Midbrain (tissue), 1 donor: ENCODE data around the gene DAND5.

Source experiments
- DNase-seq: peaks from one replicate; lab custom pipeline; 2025; lab: John Stamatoyannopoulos, UW

The DAND5 gene

DNA sequence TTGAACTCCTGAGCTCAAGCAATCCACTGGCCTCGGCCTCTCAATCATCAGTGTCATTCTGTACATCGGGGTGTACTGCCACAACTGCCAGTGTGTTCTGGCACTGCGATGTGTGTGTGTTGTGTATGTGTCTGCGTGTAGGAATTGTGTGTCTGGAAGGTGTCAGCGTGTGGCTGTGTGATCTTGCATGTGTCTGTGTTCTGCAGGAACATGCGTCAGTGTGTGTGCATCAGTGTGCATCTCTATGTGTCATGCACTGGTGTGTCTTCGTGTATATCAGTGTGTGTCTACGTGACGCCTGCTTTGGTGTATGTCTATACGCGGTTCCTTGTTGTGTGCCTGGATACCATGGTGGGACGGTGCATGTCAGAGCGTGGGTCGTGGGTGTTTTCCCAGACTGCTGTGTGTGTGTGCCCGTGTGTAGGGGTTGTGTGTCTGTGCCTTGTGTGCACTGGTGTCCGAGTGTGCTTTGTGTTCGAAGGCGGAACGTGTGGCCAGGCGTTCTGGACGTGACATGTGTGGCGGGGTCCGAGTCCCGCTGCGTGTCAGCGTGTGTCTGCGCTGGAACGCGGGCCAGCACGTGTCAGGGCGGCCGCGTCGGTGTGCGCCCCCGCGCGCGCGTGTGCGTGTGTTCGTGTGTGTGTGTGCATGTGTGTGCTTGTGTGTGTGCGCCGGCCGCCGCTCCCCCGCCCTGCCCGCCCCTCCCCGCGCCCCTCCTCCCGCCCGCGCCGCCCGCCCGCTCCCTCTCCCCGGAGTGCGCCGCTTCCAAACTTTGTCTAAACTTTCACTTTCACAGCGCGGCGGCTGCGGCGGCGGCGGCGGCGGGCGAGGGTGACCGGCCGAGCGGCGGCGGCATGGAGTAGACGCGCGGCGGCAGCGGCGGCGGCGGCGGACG is 25.6 kb downstream of the DAND5 start, which contains the start of gene NFIX:
NFIX (plus strand) TSS at position 775 of the 895 bp plus-strand sequence. CDS start 363 bp downstream, outside the sequence.
- no peak for DNase-seq

DNA sequence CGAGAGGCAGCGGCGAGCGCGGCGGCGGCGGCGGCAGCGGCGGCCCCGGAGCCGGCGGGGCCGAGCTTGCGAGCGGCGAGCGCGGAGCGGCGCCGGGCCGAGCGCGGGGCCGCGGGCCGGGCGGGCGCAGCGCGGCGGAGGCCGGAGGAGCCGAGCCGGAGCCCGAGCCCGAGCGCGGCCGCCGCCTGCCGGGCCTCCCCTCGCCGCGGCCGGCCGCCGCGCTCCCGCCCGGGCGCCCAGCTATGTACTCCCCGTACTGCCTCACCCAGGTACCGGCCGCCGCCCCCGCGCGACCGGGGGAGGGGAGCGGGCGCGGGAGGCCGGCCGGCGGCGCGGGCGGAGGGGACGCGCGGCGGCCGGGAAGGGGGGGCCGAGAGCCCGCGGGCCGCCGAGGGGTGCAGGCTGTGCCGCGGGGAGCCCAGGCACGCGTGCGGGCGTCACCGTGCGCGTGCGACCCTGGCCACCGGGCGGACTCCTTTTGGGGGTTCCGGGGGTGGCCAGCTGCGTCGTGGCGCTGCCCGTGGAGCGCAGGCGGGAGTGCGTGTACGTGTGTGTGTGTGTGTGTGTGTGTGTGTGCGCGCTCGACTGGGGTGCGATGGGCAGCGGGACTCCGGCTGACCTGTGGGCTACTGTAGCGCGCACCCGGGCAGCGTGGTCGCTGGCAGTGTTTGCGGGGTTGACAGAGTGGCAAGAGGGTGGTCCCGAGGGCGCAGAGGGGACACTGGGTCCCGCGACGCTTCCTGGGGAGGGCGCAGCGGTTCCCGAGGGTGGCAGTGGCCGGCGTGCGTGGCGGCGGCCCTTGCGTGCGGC is 26.4 kb downstream of the DAND5 start:
- DNase-seq: no peak

DNA sequence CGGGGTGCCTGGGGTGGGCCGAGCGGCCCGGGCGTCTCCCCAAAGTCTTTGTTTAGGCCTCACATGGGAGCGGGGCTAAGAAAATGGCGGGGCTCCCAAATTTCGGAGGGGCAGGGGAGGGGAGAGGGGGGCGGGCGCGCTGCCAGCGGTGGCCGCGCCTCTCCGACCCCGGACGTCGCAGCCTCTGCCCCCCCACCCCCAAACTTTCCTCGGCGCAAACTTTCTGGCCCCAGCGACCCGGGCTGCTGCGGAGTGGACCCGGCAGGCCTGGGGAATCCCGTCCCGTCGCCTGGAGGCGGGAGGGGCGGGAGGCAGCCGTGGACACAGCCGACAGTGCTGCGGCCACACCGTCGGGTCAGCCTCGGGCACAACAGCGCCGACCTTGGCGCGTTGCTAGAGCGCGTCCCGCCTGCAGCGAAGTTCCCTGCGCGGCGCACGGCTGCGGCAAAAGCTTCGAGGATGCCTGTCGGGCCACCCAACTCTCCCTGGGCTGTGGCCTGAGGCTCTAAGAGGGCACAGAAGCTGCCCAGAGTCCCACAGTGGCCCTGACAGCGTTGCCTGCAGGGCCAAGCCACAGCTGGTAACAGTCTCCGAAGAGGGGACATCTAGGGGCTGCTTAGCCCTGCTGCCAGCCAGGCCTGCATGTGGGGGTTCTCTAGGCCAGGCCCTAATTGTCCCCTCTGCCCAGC is 27.2 kb downstream of the DAND5 start:
- DNase-seq: no peak

DNA sequence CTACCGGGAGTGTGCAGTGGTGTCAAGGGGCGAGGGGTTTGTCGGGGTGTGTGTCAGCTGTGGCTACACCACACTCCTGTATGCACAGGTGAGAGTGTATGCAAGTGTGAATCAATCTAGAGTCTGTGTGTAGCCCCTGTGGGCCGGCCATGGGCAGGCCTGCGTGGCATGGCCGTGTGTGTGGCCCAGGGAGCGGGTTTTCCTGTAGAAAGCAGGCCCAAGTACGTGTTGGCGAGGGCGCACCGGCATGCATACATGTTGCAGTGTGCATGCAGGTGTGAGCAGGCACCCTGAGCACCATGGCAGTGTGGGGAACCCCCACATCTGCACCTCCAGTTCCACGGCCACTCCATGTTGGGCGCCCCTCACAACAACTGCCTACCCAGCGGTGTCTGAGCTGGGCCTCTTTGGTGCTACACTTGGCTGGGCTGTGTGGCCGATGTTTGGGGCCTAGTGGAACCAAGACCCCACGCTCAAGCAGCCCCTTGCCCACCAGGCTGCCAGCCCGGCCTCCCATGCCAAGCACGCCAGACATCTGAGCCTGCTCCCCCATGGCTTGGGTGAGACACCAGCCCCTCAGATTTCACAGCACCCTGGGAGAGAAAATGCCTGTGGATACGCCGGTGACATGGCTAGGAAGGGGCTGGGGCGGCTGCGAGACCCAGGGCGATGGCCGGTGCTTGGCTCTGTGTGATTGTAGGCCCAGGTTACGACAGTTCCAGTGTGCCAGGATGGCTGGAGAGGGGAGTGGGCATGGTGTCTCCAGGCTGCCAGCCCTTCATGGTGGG is 28.0 kb downstream of the DAND5 start:
- DNase-seq: no peak

DNA sequence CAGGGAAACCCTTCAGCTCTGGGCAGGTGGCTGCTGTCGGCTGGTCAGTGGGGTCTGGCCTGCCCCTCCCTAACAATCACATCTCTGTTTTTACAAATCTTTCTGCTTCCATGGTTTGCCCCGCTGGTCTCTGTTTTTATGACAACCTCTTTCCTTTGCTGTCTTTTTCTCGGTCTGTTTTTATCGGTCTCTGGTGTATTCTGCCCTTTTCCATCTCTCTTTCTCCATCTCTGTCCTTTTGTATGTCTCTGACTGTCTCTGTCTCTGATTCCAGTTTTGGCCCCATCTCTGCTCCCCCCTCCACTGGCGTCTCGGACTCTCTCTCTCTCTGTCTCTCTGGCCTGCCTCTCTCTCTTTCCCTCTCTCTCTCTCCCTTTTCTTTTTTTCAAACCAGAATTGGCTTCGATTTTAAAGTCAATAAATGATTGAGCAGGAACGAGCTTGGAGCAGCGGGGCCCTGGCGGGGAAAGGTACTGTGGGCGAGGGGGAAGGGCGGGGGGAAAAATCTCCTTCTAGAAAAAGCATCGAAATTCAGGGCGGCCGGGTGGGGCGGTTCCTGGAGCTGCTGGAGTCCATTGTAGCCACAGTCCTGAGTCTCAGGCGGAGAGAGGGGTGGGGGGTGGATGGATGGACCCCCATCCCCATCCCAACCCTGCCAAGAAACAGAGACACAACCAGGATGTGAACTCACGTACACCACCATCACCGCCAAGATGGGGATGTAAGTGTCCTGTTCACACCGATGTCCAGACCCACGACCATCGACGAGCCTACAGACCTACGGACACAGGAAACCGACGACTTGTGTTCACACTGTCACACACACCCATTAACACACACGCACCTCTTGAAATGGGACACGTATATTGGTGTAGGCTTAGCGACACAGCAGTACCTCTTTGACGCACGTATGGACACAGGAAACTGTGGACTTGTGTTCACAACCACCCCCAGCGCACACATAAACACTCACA is 28.9 kb downstream of the DAND5 start:
- no peak for DNase-seq

DNA sequence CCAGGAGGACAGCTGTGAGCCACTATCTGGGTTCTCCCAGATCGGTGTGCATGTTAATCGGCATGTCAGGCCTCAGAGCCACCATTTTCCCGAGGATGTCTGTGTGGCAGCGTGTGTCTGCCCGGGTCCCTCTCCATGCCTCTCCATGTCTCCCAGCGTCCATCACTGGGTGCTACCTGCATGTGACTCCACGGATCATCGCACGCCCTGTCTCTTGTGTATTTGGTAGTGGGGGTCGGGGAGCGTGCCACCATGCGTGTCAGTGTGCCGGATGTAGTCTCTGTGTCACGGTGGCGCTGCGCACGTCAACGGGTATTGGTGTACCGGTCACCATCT is 31.8 kb downstream of the DAND5 start:
- DNase-seq: no peak

DNA sequence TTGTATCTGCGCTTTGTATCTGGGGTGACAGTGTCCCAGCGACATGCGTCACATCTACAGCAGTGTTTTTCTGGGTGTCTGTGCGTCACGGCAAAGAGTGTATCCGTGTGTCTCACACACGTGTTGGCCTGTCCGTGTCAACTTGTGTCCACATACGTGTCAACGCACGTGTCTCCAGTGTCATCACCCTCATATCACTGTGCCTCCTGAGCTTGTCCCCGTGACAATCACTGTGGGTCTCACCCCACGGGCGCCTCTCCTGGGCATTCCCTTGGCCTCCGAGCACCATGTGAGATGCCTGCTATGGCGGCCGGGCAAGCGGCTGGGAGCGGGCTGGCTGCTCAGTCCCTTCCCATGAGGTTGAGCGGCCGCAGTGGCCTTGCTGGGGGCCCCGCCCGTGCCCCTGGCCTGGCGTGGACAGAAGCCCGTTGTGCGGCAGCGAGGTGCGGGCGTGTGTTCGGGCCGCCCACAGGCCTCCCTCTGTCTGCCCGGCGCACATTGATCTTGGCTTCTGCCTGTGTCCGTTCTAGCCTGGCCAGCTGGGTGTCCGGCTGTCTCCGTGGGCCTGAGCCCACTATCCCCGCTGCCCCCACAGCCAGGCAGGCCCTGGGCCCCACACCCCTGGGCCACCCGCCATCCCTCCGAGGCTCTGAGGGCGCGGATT is 32.3 kb downstream of the DAND5 start:
- peak; percentile 89 for DNase-seq

DNA sequence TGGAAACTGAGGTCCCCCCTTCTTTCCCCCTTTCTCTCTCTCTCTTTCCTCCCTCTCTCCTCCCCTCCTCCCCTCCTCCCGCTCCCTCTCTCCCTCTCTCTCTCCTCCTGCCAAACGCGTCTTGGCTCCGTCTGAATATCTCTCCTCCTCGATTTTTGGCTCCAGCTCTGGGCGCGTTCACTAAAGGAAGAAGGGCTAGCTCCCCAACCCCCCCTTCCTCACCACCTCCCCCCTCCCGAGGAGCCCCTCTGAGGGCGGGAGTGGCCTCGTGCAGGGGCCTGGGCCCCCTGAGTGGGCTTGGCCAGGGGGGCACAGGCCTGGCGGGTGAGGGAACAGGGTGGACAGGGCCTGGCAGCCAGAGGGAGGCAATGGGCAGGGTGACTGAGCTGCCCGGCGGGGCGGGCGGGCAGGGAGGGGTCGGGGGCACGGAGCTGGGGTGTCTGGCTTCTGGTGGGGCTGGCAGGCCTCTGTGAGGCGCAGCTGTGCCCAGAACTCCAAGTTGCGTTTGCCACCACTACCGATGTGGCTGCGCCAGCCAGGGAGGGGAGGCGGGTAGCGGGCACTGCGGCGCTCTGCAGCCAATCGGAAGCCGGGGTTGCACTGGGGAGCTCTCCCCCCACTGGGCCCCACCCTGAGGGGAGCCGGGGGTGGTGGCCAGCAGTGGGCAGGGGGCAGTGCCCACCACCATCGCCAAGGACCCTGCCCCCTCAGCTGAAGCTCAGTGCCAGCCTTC is 33.0 kb downstream of the DAND5 start:
- peak; percentile 92 for DNase-seq

DNA sequence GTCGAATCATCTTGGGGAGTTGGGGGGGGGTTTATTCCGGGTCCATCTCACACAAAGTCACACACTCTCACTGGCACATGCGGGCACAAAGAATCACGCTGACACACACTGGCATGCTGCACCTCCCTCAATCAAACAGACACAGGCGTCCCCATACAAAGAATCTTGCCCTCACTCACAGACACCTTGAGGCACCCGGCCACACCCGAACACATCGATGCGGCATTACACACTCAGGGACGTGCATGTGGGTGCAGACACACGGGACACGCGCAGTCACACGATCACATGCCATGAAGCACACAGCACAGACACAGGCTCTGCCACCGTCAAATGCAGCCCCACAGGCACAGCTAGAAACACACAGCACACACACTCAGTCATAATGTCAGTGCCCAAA is 33.7 kb downstream of the DAND5 start:
- DNase-seq: no peak

DNA sequence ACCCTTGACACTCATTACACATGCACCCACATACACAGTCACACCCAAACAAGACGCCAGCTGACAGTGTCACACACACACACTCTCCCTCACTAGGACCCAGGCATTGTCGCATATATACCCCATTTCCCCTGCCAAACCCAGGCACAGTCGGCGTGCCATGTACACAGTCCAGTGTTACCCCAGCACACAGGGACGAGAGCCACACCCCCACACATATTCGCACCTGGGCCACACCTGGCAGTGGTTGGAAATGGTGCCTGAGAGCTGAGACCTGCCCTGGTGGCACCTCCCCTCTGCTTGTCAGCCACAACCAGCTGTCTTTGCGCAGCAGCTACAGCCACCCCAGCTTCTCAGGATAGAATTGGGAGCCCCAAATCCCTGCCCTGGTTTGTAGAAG is 34.9 kb downstream of the DAND5 start:
- DNase-seq: no peak

DNA sequence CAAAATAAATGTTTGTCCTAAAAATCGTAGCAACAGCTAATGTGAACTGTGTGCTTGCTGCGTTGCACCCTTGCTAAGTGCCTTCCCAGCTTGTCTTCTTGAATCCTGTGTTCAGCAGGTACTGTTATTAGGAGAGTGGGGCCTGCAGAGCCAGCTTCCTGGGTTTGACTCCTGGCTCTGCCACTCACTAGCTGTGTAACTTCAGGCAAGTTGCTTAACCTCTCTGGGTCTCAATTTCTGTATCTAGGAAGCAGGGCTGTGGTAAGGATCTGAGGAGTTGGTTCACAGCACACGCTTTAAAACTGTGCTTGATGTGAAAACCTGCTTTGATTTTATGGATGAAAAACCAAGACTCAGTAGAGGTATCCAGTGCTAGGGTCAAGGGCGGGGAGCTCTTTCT is 35.9 kb downstream of the DAND5 start:
- DNase-seq: no peak

DNA sequence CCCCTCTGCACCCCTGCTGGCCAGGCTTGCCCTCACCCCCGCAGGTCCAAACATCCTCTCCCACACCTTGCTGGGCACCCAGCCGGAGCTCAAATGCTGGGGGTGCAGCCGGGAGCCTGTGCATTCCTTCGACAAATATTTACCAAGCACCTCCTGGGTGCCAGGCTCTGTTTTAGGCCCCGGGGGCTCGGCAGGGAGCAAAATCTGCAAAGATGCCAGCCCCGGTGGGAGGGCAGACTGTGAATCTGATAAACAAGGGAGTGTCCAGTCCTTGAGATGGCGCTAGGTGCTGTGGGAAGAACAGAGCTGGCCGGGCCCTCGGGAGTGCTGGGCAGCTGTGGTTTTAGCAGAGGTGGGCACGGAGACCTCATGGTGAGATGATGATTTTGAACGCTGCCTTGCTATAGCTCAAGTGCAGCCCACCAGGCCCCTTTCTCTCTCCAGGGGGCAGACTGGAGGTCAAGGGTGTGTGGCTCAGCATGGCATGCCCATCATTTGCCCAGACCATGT is 36.5 kb downstream of the DAND5 start:
- no peak for DNase-seq

DNA sequence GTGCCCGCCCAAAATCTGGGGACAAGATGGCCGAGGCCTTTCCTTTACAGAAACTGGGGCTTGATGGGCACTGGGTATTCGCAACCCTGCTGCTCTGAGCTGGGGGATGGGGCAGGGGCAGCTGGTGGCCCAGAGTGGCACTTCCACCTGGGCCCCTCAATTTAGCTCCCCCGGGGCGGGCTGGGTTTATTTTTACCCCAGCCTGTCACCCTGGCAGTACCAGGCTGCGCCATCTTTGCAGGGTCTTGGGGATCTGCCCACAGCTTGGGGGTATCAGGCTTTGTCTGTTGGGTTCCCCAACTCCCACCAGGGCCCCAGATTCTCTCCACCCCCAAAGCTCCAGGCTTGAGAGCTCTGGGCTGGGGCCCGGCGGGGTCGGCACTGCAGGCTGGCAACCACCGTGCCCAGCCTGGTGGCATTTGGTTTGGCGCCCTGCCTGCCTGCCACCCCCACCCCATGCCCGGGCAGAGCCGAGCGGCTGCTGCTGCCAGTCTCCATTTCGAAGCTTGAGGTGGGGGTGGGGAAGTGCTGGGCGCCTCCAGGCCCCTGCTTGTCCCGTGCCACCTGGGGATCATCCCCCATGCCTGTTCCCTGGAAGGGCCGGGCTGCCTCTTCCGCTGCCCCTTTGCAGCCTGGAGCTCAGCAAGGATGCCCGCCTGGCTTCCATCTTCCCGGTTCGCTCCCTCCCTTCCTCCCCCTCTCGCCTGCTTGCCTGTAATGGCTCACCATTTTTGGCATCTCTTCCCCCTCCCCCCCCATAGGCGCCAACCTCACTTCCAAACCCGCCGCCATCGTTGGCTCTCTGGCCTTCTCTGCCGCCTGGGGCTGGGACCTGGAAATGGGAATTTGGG is 37.3 kb downstream of the DAND5 start:
- DNase-seq: no peak

DNA sequence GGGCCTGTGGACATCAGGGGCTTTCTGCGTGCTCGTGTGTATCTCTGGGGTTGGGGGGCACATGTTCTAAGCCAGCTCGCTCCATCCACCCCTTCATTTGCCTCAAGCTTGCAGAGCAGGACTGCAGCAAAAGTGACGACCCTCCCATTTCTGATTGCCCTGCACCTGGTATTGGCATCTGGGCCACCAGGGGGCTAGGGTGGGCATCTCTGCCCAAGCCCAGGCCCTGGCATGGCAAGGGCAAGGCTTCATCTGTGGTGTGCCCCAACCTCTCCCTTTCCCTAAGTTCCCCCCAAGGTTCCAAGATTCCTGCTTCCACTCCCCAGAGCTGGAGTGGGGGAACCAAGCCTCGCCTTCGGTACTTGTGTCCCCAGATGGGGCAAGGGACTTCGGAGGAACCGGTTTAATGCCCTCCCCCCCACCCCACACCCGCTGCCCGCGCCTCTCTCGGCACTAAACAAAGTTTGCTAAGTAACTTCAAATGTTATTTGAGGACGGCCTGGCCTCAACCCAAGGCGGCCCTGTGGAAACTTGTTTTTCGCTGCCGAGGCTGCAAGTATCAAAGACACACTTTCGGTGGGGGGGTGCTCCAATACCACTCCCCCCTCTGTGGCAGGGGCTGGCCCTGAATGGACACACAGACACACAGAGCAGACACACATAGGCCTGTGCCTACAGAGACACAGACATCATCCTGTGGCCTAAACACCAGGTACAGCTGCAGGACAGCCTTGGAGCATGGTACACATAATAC is 38.1 kb downstream of the DAND5 start:
- DNase-seq: no peak

DNA sequence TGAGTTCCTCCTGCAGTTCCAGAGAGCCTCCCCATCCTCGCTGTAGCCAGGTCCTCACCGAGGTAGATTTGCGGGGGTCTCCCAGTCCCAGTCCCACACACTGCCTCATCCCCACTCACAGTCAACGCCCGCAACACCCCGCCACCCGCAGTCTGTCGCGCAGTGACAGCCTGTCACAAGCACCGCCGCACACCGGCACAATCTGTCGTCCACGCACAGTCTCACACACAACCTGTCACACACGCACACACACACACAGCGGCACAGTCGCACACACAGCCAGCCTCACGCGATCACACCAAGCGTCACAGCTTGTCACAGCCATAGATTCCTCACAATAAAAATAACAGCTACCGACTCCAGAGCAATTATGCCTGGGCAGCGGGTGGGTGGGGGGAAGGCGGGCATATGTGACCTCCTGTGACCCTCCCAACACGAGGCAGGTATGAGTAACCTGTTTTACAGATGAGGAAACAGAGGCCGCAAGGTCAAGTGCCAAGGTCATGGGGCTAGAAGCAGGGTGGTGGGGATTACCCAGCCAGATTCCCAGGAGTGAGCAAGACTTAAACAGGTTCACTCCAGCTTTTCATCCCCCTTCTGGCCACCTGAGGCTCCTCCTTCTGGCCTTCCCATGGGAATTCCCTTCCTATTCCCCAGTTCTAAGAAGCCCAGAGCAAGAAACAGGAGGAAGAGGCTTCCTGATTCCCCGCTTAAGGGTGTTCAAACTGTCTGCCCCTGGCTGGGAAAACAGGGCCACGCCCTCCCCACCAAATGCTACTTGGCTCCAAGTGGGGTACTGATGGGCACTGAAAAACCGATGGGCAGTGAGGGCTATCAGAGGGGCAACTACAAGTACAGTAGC is 39.8 kb downstream of the DAND5 start:
- DNase-seq: no peak
